Renal pelvis (tissue), 12 donors: ENCODE results near the gene TMEM86A. TPM values are rescaled to one million over a fixed set of nuclear protein-coding genes. Genes with fewer than 3 reads are reported as not detected.
"Not testable (repeated sequence)": the region's sequence is repeated elsewhere in the genome, so short reads cannot be mapped to it uniquely, and the experiment has no call there.

ENCODE experiments used
- DNase-seq: peaks from one replicate; pipeline ENCODE4 v3.0.0-alpha.2; 2013
- long read RNA-seq, 16 experiments: transcript quantifications; one replicate each; lab custom pipeline, GENCODE V29; 2026
- polyA plus RNA-seq, 3 donors: library from polyadenylated mRNA; unstranded; fragments of 120-200 nt; gene quantifications; one replicate each; pipeline ENCODE4 v1.2.1, GENCODE V29; 2013; ENCODE audit not compliant: insufficient read length in 3 of 3

Gene TMEM86A, protein sequence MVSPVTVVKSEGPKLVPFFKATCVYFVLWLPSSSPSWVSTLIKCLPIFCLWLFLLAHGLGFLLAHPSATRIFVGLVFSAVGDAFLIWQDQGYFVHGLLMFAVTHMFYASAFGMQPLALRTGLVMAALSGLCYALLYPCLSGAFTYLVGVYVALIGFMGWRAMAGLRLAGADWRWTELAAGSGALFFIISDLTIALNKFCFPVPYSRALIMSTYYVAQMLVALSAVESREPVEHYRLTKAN
- 1 to 10 TPM; 8.6 to 9.6 (median 8.8) TPM for polyA plus RNA-seq
- long read RNA-seq, donor 1, transcript TMEM86A-201 (3 exons, 3,595 nt), result major isoform, 6 of 6 reads
- long read RNA-seq, donor 1, partial matches to known transcripts, result 0 of 6 reads
- long read RNA-seq, donor 1, other reads (novel, unspliced or antisense), result 0 of 6 reads
- long read RNA-seq, donor 2, partial matches to known transcripts, result 0 of 4 reads
- long read RNA-seq, donor 2, other reads (novel, unspliced or antisense), result 0 of 4 reads
- long read RNA-seq, donor 3, partial matches to known transcripts, result 0 of 4 reads
- long read RNA-seq, donor 3, other reads (novel, unspliced or antisense), result 0 of 4 reads
- long read RNA-seq, donor 4, transcript TMEM86A-201 (3 exons, 3,595 nt), result major isoform, 9 of 9 reads
- long read RNA-seq, donor 4, partial matches to known transcripts, result 0 of 9 reads
- long read RNA-seq, donor 4, other reads (novel, unspliced or antisense), result 0 of 9 reads
- long read RNA-seq, donor 5, result 0 reads
- long read RNA-seq, donor 6, partial matches to known transcripts, result 0 of 3 reads
- long read RNA-seq, donor 6, other reads (novel, unspliced or antisense), result 0 of 3 reads
- long read RNA-seq, donor 7, partial matches to known transcripts, result 0 of 4 reads
- long read RNA-seq, donor 7, other reads (novel, unspliced or antisense), result 0 of 4 reads
- long read RNA-seq, donor 8, partial matches to known transcripts, result 0 of 2 reads
- long read RNA-seq, donor 8, other reads (novel, unspliced or antisense), result 0 of 2 reads
- long read RNA-seq, donor 9, transcript TMEM86A-201 (3 exons, 3,595 nt), result major isoform, 8 of 8 reads
- long read RNA-seq, donor 9, partial matches to known transcripts, result 0 of 8 reads
- long read RNA-seq, donor 9, other reads (novel, unspliced or antisense), result 0 of 8 reads
- long read RNA-seq, donor 10, result 0 reads
- long read RNA-seq, donor 11, partial matches to known transcripts, result 0 of 2 reads
- long read RNA-seq, donor 11, other reads (novel, unspliced or antisense), result 0 of 2 reads
- long read RNA-seq, donor 12, partial matches to known transcripts, result 0 of 4 reads
- long read RNA-seq, donor 12, other reads (novel, unspliced or antisense), result 0 of 4 reads
- long read RNA-seq, donor 13, partial matches to known transcripts, result 0 of 3 reads
- long read RNA-seq, donor 13, other reads (novel, unspliced or antisense), result 0 of 3 reads
- long read RNA-seq, donor 14, result 0 reads
- long read RNA-seq, donor 15, partial matches to known transcripts, result 0 of 2 reads
- long read RNA-seq, donor 15, other reads (novel, unspliced or antisense), result 0 of 2 reads
- long read RNA-seq, donor 16, partial matches to known transcripts, result 0 of 1 reads
- long read RNA-seq, donor 16, other reads (novel, unspliced or antisense), result 0 of 1 reads

DNA sequence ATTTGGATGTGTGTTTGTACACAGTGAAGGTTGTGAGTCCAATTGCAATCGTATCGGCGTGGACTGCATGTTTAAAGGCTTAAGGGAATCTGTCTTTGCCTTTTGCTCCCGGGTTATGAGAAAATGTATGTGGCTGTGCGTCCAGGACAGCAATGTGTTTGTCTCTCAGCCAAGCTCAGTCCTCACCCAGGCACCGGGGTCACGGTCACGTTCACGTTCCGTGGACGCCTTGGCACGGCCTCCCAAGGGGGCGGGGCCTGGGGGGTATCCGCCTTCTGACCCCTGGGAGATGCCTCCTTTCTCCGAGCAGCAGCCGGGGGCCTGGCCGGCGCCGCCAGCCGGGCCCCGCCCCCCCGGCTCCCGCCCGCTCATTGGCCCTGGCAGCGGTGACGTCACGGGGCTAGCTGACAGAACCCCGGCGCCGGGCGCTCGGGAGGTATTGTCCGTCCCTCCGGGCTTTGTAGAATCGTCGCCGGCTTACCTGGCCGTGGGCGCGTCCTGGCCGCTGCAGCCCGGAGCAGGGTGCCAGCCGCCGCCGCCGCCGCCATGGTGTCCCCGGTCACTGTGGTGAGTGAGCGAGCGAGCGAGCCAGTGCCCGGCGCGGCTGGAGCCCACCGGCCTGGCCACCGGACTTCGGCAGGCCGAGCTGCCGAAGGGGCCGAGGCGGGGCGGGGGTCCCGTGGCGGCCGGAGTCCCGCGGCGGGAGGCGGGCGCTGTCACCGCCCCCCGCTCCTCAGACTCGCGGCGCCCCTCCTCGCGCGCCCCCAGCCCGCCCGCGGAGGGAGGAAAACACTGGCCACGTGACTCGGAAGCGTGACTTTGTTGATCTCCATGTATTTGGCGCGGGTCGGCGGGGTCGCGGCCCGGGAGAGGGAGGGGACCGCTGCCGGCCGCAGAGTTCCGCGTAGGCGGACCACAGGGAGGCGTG lies at the start of gene TMEM86A:
Gene TMEM86A, plus strand, starts transcription at position 439 of the 928 bp plus-strand sequence. Its CDS starts 108 bp downstream, at position 547.
- DNase-seq, result peak; percentile 92

DNA sequence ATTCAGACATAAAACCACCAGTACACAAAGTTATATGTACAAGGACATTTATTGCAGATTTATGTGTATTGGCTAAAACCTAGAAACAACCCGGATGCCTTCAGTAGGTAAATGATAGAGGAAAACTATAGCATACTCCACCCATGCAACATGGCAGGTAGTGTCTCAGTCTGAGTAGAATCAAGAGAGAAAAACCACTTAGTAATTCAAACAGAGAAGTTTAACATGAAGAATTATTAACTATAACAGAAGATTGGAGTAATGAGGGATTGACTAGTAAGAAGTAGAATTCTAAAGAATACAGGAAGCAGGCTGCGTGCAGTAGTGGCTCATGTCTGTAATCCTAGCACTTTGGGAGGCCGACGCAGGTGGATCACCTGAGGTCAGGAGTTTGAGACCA lies 48.2 kb upstream of the TMEM86A start:
- DNase-seq, result no peak

DNA sequence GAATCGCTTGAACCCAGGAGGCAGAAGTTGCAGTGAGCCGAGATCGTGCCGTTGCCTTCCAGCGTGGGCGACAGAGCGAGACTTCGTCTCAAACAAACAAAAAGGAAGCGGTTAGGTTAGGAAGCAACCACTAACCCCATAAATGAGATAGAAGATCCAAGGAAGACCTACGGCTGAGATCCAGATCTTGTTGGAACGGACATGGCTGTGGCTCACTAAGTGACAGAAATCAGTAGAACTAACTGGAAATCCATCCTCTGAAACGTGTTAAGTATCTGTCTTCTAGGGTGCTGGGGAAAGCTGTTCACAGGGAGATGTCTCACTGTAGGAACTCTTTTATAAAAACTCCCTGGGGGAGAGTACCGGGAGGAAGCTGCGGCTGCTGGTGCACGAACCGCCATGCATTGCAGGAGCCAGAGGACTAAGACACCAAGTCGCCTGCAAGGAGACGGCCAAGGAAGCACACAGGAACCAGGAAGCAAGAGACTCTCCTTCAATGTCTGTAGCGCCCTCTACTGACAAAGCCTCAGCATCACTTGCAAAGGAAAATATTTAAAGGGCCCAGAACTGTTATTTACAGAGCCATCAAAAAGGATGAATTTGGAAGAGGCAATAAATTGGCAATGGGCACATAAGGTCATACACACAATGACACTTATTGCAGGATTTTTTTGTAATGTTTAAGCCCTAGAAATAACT lies 47.6 kb upstream of the TMEM86A start:
- no peak for DNase-seq

DNA sequence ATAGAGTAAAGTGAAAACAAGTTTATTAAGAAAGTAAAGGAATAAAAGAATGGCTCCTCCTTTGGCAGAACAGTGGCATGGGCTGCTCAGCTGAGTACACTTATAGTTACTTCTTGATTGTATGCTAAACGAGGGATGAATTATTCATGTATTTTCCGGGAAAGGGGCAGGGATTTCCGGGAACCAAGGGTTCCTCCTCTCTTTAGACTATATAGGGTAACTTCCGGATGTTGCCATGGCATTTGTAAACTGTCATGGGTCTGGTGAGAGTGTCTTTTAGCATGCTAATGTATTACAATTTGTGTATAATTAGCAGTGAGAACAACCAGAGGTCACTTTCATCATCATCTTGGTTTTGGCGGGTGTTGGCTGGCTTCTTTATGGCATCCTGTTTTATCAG lies 40.9 kb upstream of the TMEM86A start:
- no peak for DNase-seq

DNA sequence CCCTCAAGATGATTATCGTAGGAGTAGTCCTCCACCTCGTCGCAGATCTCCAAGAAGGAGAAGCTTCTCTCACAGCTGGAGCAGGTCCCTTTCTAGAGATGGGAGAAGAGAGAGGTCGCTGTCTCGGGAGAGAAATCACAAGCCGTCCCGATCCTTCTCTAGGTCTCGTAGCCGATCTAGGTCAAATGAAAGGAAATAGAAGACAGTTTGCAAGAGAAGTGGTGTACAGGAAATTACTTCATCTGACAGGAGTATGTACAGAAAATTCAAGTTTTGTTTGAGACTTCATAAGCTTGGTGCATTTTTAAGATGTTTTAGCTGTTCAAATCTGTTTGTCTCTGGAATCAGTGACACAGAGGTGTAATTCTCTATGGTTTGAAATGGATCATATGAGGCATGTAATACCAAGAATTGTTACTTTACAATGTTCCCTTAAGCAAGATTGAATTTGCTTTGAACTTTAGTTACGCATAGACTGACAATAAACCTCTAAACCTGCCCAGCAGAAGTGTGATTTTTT lies 33.2 kb upstream of the TMEM86A start:
- not testable (repeated sequence) for DNase-seq

DNA sequence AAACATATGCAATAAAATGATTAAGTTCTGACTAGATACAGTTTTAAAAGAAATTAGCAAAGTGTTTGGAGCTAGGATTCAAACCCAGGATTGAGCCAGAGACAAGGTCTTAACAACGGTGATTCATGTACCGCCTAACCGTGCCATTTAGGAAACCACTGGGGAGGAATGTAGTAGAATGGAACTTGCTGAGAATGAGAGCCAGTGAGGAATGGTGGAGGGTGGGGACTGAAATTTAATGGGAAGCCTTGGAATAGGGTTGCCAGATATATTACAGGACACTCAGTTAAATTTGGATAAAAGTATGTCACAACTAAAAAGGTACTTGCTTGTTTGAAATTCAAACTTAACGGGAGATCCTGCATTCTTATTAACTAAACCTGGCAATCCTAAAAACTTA lies 30.4 kb upstream of the TMEM86A start:
- DNase-seq, result no peak

DNA sequence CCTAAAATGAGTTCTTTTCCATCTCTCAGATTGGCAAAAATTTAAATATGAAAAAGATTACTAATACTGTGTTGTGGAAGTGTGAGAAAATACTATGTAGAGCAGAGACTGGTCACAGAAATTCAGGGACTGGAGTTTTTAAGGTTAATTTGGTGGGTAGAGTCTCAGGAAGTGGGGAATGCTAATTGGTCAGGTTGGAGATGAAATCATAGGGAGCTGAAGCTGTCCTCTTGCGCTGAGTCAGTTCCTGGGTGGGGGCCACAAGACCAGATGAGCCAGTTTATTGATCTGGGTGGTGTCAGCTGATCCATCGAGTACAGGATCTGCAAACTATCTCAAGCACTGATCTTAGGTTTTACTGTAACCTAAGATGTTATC lies 29.4 kb upstream of the TMEM86A start:
- no peak for DNase-seq

DNA sequence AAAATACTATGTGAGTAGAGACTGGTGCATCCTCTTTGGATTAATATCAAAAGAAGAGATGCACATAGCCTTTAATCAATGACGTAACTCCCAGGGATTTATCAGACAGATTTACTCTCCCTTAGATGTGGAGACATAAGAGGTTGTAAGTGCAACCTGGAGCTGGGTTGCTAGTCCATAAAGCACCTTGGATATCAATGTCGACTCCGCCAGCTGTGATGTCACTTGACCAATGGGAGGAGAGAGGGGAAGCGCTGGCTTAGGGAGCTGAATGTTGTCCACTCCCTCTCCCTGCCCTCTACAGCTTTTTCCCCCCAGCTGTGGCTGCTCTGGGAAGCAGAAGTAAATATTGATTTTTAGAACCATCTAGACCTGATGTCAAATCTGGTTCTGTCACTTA lies 28.9 kb upstream of the TMEM86A start:
- no peak for DNase-seq

DNA sequence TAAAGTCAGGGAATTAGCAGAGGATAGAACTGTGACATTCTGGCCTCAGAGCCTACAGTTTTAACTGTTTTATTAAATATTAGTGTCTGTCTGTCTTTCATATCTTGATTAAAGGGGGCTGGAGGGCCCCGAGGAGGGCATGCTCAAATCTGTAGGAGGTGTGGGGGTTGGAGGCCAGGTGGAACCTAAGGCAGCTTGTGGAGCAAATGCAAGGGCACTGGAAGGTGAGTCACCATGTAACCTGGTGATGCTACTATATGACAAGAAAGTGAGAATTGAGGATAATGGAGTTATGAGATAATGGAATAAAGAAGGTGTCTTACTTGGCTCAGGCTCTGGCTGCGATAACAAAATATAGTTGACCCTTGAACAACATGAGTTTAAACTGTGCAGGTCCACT lies 27.3 kb upstream of the TMEM86A start:
- no peak for DNase-seq

DNA sequence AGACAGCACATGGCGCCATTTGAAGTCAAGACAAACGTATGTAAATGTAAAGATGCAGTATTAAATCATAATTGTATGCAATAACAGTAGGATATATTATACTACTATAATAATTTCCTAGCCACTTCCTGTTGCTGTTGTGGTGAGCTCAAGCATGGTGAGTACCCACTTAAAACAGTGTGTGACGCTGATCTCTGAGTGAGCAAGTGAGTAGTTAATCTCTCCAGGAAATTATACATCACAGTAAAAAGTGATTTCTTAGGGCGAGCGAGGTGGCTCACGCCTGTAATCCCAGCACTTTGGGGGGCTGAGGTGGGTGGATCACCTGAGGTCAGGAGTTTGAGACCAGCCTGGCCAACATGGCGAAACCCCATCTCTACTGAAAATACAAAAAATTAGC lies 26.4 kb upstream of the TMEM86A start:
- DNase-seq, result not testable (repeated sequence)

DNA sequence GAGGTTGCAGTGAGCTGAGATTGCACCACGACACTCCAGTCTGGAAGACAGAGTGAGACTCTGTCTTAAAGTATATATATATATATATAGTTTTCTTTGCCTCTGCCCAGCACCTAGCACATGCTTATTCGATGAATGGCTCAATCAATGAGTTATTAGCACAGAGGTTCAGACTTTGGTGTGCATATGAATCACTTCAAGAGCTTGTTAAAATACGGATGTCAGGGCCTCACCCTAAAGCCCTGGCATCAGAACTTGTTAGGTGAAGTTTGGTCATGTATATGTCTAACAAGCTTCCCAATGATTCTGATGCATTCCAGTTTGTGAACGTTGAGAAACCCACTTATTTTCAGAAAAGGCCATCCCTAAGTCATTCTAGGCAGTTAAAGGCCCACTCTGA lies 21.8 kb upstream of the TMEM86A start:
- DNase-seq, result no peak

DNA sequence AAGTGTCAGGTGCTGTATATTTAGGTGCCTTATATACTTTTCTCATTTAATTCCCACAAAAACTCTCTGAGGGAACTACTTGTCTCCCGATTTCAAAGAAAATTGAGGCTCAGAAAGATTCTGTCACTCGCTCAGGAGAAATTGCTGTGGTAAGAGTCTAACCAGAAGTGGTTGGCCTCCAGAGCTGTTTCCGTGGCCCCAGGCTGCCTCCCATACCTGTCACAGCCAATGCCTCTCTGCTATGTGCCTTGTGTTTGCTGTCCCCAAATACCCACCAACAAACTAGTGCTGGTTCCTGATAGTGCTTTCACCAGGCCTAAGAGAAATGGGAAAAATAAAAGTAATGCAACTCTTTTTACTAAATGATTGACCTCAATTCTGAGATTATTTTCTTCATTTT lies 21.0 kb upstream of the TMEM86A start:
- DNase-seq, result no peak

DNA sequence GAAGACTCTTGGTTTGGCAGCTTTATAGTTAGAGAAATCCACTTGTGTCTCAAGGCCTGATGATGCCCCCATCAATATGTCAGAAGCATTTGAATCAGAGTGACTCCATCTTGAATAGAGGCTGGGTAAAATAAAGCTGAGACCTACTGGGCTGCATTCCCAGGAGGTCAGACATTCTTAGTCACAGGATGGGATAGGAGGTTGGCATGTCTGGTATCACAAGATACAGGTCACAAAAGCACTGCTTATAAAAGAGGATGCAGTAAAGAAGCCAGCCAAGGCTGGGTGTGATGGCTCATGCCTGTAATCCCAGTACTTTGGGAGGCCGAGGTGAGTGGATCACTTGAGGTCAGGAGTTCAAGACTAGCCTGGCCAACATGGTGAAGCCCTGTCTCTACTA lies 16.6 kb upstream of the TMEM86A start:
- DNase-seq, result not testable (repeated sequence)

DNA sequence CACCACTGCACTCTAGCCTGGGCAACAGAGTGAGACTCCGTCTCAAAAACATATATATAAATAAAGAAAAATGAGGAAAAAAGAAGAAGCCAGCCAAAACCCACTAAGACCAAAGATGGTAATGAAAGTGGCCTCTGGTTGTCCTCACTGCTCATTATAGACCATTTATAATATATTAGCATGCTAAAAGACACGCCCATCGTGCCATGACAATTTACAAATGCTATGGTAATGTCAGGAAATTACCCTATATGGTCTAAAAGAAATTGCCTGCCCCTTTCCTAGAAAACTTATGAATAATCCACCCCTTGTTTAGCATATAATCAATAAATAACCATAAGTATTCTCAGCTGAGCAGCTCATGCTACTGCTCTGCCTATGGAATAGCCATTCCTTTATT lies 16.1 kb upstream of the TMEM86A start:
- DNase-seq, result no peak

DNA sequence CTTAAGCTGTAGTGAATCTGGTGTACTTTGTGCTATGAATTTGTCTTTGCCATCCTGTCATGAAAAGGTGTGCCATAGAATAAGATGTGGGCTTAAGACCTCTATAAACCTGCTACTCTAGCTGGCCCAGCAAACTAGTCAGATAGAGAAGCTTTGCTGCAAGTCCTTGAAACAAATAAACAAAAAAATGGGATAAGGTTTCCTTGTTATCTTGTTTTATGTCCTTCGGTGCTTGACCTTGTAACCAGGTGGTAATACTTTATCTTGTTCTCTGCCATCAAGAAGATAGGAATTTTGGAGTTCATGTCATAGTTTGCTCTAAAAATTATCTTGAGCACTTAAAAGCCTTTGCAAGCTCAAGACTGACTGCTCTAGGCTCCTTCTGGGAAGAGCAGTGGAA lies 14.3 kb upstream of the TMEM86A start:
- DNase-seq, result no peak

DNA sequence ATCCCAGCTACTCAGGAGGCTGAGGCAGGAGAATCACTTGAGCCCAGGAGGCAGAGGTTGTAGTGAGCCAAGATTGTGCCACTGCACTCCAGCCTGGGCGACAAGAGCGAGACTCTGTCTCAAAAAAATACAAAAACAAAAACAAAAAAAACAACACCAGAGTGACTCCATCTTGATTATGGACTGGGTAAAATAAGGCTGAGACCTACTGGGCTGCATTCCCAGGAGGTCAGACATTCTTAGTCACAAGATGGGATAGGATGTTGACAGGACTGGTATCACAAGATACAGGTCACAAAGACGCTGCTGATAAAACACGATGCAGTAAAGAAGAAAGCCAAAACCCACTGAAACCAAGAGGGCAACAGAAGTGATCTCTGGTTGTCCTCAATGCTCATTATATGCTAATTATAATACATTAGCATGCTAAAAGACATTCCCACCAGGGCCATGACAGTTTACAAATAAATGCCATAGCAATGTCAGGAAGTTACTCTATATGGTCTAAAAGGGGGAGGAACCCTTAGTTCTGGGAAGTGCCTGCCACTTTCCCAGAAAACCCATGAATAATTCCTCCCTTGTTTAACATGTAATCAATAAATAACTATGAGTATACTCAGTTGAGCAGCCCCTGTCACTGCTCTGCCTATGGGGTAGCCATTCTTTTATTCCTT lies 7.0 kb upstream of the TMEM86A start:
- DNase-seq, result not testable (repeated sequence)

DNA sequence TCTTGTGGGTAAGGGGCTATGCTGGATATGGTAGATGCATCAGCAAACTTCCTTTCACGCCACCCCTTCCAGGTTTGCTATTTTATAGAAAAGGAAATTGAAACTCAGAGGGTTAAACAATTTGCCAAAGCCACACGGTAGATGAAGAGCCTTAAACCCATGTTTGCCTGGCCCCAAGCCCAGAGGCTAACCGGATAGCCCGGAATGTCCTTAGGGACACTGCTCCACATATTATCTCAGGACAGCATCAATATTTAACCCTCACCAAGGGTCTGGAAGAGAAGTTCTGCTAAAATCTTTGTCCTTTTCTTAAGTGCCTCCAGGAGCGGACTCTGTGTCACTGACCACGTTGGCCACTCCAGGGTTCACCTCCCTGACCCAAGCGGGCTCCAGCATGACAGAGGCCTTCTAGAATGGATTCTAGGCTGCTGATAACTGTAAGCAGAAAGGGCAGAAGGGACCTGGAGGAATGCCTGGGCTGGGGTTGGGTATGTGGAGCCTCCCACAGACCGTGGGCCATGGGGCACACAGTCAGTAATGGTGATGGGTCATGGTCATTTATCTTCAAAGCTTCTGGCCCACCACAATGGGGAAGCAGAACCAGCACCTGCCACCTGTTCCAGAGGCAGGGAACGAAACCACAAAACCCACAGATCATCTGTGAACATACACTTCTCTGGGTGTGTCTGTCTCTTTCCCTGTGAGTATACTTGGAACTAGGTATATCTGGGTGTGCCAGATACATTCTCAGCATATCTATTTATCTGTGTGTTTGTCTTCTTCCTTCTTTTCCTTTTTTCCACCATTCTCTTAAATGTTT lies 5.4 kb upstream of the TMEM86A start:
- no peak for DNase-seq
